ENCODE data around the gene LUM. TPM values are rescaled to one million over a fixed set of nuclear protein-coding genes. Genes with fewer than 3 reads are reported as not detected.

Gene LUM
- total and polyA plus RNA-seq, 4 donors: 3.7 to 22.3 (median 13.8) TPM

DNA sequence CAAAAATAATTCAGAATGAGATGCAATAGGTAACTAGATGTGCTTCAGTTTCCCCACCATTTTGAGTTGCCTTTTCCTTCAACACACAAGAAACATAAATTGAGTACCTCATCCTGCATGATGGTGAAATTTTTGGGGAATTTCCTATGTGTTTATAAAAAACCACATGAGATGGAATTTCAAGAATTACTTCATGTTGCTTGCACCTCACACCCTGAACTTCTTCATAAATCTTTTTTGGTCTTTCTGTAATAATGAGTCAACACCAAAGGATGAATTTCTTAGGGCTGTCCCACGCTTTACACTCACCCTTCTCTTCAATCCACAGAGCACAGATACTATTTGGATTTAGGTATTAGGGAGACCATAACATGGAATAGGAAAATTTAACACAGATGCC is 22.6 kb upstream of the LUM start:
- Histone ChIP-seq H3K9ac (ENCODE audit: low read depth in 1 of 2, low read length in 2 of 2) (no peak overlapping the region), H3K36me3 (ENCODE audit: control insufficient read depth in 4 of 4, insufficient read depth in 3 of 4, low read depth in 1 of 4, low read length in 3 of 4) (no peaks in the 10 kb centered on the region), H3K27ac (ENCODE audit: low read depth in 1 of 2, low read length in 2 of 2) (no peak overlapping the region), H3K4me1 (ENCODE audit: control insufficient read depth in 4 of 4, insufficient read depth in 4 of 4, low read length in 3 of 4) (no peaks in the 10 kb centered on the region), H3K9me3 (ENCODE audit: control insufficient read depth in 4 of 4, low read length in 3 of 4) (no peaks in the 10 kb centered on the region), H3K27me3 (ENCODE audit: control insufficient read depth in 4 of 4, insufficient read depth in 4 of 4, low read length in 3 of 4) (peaks cover 0 to 2% (median 0%) of the 10 kb centered on the region in 4 donors), H3K4me3 (ENCODE audit: low read depth in 1 of 3, low read length in 3 of 3) (no peak overlapping the region)
- 69% methylated on average over 1 of the region's 1 CpG for WGBS
- TF ChIP-seq NR2F2 (IDR thresholded peaks at IDR 0.05) (no peak), JUND (IDR thresholded peaks at IDR 0.05) (no peak), EGR1 (IDR thresholded peaks at IDR 0.05; ENCODE audit: low read depth in 2 of 2) (no peak), GABPA (IDR thresholded peaks at IDR 0.05 in 1 of 2, conservative IDR thresholded peaks at IDR 0.05 in 1 of 2) (no peak), CTCF (IDR thresholded peaks at IDR 0.05; ENCODE audit: low read depth, low read length, missing input control) (no peak), RAD21 (IDR thresholded peaks at IDR 0.05) (no peak), SP1 (IDR thresholded peaks at IDR 0.05) (no peak), YY1 (IDR thresholded peaks at IDR 0.05) (no peak), REST (IDR thresholded peaks at IDR 0.05) (no peak), TAF1 (conservative IDR thresholded peaks at IDR 0.05) (no peak), HNF4G (IDR thresholded peaks at IDR 0.05) (no peak), HNF4A (conservative IDR thresholded peaks at IDR 0.05) (no peak), FOXA2 (IDR thresholded peaks at IDR 0.05) (no peak), RXRA (IDR thresholded peaks at IDR 0.05) (no peak), FOXA1 (IDR thresholded peaks at IDR 0.05) (no peak)
- TF ChIP-seq, protein P1, sequence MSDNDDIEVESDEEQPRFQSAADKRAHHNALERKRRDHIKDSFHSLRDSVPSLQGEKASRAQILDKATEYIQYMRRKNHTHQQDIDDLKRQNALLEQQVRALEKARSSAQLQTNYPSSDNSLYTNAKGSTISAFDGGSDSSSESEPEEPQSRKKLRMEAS (IDR thresholded peaks at IDR 0.05): no peak
- TF ChIP-seq, protein P2, sequence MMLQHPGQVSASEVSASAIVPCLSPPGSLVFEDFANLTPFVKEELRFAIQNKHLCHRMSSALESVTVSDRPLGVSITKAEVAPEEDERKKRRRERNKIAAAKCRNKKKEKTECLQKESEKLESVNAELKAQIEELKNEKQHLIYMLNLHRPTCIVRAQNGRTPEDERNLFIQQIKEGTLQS (IDR thresholded peaks at IDR 0.05): no peak
- TF ChIP-seq, protein P3, sequence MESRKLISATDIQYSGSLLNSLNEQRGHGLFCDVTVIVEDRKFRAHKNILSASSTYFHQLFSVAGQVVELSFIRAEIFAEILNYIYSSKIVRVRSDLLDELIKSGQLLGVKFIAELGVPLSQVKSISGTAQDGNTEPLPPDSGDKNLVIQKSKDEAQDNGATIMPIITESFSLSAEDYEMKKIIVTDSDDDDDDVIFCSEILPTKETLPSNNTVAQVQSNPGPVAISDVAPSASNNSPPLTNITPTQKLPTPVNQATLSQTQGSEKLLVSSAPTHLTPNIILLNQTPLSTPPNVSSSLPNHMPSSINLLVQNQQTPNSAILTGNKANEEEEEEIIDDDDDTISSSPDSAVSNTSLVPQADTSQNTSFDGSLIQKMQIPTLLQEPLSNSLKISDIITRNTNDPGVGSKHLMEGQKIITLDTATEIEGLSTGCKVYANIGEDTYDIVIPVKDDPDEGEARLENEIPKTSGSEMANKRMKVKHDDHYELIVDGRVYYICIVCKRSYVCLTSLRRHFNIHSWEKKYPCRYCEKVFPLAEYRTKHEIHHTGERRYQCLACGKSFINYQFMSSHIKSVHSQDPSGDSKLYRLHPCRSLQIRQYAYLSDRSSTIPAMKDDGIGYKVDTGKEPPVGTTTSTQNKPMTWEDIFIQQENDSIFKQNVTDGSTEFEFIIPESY (IDR thresholded peaks at IDR 0.05): no peak
- DNase-seq (ENCODE audit: low spot score): no peak

Measured in liver (tissue), 9 donors.